ENCODE results near the gene ZNF354B. TPM values are rescaled to one million over a fixed set of nuclear protein-coding genes. Genes with fewer than 3 reads are reported as not detected.
A peak's percentile ranks its signal among the peaks of the same experiment; 100 is the strongest.

Gene ZNF354B
- total and polyA plus RNA-seq, 2 experiments from 2014 or later: 9.0 to 12.3 TPM

DNA sequence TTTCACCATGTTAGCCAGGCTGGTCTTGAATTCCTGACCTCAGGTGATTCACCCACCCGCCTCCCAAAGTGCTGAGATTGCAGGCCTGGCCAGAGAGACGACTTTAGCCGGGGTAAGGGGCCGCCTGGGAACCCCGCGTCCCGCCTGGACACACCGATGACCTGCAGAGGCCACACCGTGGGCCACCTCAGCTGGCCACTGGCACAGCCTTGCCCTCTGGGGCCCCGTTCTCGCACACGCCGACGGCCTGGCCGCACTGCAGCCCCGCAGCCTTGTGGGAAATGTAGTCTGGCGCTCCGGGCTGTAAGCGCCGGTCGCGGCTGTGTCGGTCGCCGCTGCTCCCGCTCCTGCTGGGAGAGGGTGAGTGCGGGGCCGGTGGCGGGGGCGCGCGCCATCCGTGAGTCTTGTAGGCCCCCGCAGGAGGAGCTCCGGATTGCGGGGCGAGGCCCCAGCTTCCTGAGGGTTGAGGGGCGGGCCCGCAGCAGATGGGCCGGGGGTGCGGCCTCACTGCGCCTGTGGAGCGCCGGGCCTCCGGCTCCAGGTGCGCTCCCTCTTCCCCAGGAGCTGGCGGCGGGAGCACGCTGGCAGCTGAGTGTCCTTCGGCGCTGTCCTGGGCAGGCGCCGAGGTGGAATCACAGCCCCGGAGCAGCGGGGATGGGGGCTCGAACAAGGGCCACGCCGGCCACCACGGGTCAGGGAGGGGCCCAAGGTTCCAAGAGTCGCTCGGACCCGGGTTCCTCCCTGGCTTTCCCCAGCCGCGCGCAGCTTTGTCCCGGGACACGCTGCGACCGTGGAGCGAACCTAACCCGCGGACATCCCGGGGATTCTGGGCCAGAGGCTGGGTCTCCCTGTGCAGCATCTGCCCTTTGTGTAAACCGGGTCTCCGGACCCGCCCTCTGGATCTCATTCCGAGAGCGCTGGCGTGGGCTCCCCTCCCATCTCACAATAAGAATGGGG is 36.1 kb downstream of the ZNF354B start, which contains the start of gene ZFP2:
TSS of gene ZFP2 (plus strand) at position 299 of the 957 bp plus-strand sequence. CDS start 35,401 bp downstream, outside the sequence.
- Histone ChIP-seq H3K36me3 (ENCODE audit: insufficient read depth) (no peaks in the 10 kb centered on the region), H3K9me2 (ENCODE audit: insufficient read depth) (no peaks in the 10 kb centered on the region), H3K79me2 (replicated peaks; ENCODE audit: insufficient read depth) (no peaks in the 10 kb centered on the region), H4K20me1 (replicated peaks; ENCODE audit: insufficient read depth) (no peaks in the 10 kb centered on the region), H3F3A (replicated peaks; ENCODE audit: low read depth) (no peaks in the 10 kb centered on the region), H2AFZ (peak within 1 kb of the TSS; percentile 91), H3K4me1 (ENCODE audit: insufficient read depth) (peaks cover 7% of the 10 kb centered on the region; the same call in 1 of the 2 replicates), H3K27ac (ENCODE audit: low read depth) (peak within 1 kb of the TSS; percentile 63; the same call in 1 of the 2 replicates), H3K4me2 (peak within 1 kb of the TSS; percentile 85), H3K4me3 (peak within 1 kb of the TSS; percentile 79), H3K27me3 (ENCODE audit: insufficient read depth) (no peaks in the 10 kb centered on the region)
- Mint-ChIP-seq H3K27ac (0 out of 2 replicates have a peak within 1 kb of the TSS, but pooled peaks have one; percentile 62), H3K36me3 (ENCODE audit: low read depth) (peaks cover 15% of the 10 kb centered on the region), H3K4me1 (no peaks in the 10 kb centered on the region), H3K4me3 (peak within 1 kb of the TSS; percentile 87), H3K9me3 (peaks cover 19% of the 10 kb centered on the region), H3K27me3 (ENCODE audit: insufficient read depth, low read depth, poor library complexity) (peaks cover 4% of the 10 kb centered on the region)
- ATAC-seq (peak; percentile 96), DNase-seq (ENCODE audit: low spot score) (peak; percentile 89)
- TF ChIP-seq POLR2AphosphoS5 (IDR thresholded peaks at IDR 0.05; ENCODE audit: low read depth) (peak; percentile 69), ETS1 (IDR thresholded peaks at IDR 0.05) (peak; percentile 64), EZH2 (IDR thresholded peaks at IDR 0.05; ENCODE audit: low read depth, unreplicated experiment) (no peak), EZH2phosphoT487 (IDR thresholded peaks at IDR 0.05; ENCODE audit: unreplicated experiment) (no peak), NANOG (IDR thresholded peaks at IDR 0.05; ENCODE audit: borderline replicate concordance) (no peak), STAT1 (IDR thresholded peaks at IDR 0.05; ENCODE audit: unreplicated experiment) (no peak), CREB1 (CRISPR knock-in tag; IDR thresholded peaks at IDR 0.05; ENCODE audit: low read depth) (peak; percentile 53; the same call in 1 of the 2 replicates), ZNF114 (CRISPR knock-in tag; IDR thresholded peaks at IDR 0.05) (no peak), ZNF462 (CRISPR knock-in tag; IDR thresholded peaks at IDR 0.05) (no peak), ZNF331 (CRISPR knock-in tag; IDR thresholded peaks at IDR 0.05; ENCODE audit: low read depth) (no peak), JUNB (IDR thresholded peaks at IDR 0.05; ENCODE audit: unreplicated experiment) (no peak)
- TF ChIP-seq, protein P1, sequence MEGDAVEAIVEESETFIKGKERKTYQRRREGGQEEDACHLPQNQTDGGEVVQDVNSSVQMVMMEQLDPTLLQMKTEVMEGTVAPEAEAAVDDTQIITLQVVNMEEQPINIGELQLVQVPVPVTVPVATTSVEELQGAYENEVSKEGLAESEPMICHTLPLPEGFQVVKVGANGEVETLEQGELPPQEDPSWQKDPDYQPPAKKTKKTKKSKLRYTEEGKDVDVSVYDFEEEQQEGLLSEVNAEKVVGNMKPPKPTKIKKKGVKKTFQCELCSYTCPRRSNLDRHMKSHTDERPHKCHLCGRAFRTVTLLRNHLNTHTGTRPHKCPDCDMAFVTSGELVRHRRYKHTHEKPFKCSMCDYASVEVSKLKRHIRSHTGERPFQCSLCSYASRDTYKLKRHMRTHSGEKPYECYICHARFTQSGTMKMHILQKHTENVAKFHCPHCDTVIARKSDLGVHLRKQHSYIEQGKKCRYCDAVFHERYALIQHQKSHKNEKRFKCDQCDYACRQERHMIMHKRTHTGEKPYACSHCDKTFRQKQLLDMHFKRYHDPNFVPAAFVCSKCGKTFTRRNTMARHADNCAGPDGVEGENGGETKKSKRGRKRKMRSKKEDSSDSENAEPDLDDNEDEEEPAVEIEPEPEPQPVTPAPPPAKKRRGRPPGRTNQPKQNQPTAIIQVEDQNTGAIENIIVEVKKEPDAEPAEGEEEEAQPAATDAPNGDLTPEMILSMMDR (conservative IDR thresholded peaks at IDR 0.05; ENCODE audit: low read depth in 2 of 2): no peak
- TF ChIP-seq, protein P2, sequence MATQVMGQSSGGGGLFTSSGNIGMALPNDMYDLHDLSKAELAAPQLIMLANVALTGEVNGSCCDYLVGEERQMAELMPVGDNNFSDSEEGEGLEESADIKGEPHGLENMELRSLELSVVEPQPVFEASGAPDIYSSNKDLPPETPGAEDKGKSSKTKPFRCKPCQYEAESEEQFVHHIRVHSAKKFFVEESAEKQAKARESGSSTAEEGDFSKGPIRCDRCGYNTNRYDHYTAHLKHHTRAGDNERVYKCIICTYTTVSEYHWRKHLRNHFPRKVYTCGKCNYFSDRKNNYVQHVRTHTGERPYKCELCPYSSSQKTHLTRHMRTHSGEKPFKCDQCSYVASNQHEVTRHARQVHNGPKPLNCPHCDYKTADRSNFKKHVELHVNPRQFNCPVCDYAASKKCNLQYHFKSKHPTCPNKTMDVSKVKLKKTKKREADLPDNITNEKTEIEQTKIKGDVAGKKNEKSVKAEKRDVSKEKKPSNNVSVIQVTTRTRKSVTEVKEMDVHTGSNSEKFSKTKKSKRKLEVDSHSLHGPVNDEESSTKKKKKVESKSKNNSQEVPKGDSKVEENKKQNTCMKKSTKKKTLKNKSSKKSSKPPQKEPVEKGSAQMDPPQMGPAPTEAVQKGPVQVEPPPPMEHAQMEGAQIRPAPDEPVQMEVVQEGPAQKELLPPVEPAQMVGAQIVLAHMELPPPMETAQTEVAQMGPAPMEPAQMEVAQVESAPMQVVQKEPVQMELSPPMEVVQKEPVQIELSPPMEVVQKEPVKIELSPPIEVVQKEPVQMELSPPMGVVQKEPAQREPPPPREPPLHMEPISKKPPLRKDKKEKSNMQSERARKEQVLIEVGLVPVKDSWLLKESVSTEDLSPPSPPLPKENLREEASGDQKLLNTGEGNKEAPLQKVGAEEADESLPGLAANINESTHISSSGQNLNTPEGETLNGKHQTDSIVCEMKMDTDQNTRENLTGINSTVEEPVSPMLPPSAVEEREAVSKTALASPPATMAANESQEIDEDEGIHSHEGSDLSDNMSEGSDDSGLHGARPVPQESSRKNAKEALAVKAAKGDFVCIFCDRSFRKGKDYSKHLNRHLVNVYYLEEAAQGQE (IDR thresholded peaks at IDR 0.05; ENCODE audit: unreplicated experiment): no peak

All from GM23338 (cell line).